GM19397 (cell line): ENCODE data around the gene IFNL1.
"Not testable (repeated sequence)": the region's sequence is repeated elsewhere in the genome, so short reads cannot be mapped to it uniquely, and the experiment has no call there.

Experiments
- ATAC-seq: cut with Tn5 transposase; IDR thresholded peaks from one replicate; pipeline ENCODE4 v1.9.1; 2021; ENCODE audit warnings: mild to moderate bottlenecking, moderate library complexity; ENCODE audit not compliant: unreplicated experiment

IFNL1 gene

GRCh38 chr19:39307822-39308530, 11.8 kb downstream of the IFNL1 start:
- no peak for ATAC-seq

- ATAC-seq = no peak
Observed at GRCh38 chr19:39308531-39309304, 12.5 kb downstream of the IFNL1 start.

GRCh38 chr19:39309305-39309670, 13.1 kb downstream of the IFNL1 start:
- ATAC-seq = not testable (repeated sequence)

GRCh38 chr19:39310558-39311311, 14.5 kb downstream of the IFNL1 start:
- ATAC-seq = no peak

GRCh38 chr19:39314016-39314728, 18.0 kb downstream of the IFNL1 start:
- ATAC-seq = no peak

- no peak for ATAC-seq
Observed at GRCh38 chr19:39315933-39316332, 19.7 kb downstream of the IFNL1 start.

GRCh38 chr19:39316627-39317321, 20.6 kb downstream of the IFNL1 start:
- no peak for ATAC-seq

GRCh38 chr19:39317476-39317875, 21.3 kb downstream of the IFNL1 start:
- no peak for ATAC-seq

GRCh38 chr19:39318071-39318470, 21.9 kb downstream of the IFNL1 start:
- no peak for ATAC-seq

- no peak for ATAC-seq
Observed at GRCh38 chr19:39318690-39319089, 22.5 kb downstream of the IFNL1 start.

- no peak for ATAC-seq
Observed at GRCh38 chr19:39319098-39319891, 23.1 kb downstream of the IFNL1 start.

GRCh38 chr19:39319892-39320248, 23.7 kb downstream of the IFNL1 start:
- no peak for ATAC-seq

- ATAC-seq = no peak
Observed at GRCh38 chr19:39321117-39321831, 25.1 kb downstream of the IFNL1 start.

GRCh38 chr19:39321832-39322176, 25.6 kb downstream of the IFNL1 start:
- no peak for ATAC-seq

GRCh38 chr19:39324242-39324842, 28.1 kb downstream of the IFNL1 start:
- ATAC-seq = no peak

- no peak for ATAC-seq
Observed at GRCh38 chr19:39325778-39326665, 29.8 kb downstream of the IFNL1 start.

GRCh38 chr19:39327363-39328045, 31.3 kb downstream of the IFNL1 start:
- no peak for ATAC-seq
